HL-60 (cell line): ENCODE data around the gene ZFP62.
A peak's percentile ranks its signal among the peaks of the same experiment; 100 is the strongest.

Source experiments
- DNase-seq, 2 experiments: peaks; one replicate each; pipeline ENCODE4 v3.0.0-alpha.2; 2010 to 2020; ENCODE audit warnings: low read depth in 1 of 2, low spot score in 1 of 2
- H3K27ac ChIP-seq: fragments of 250-450 bp; sonication (Bioruptor Pico); replicated peaks from 2 replicates; pipeline ENCODE4 v1.5.1; 2020; ENCODE audit warnings: mild to moderate bottlenecking, moderate library complexity
- H3K27me3 ChIP-seq: fragments of 250-450 bp; sonication (Bioruptor Pico); 2 replicates; pipeline ENCODE4 v1.5.1; 2021; ENCODE audit warnings: mild to moderate bottlenecking, moderate library complexity; ENCODE audit not compliant: insufficient read depth, poor library complexity, severe bottlenecking
- H3K4me3 ChIP-seq: replicated peaks from 2 replicates; pipeline ENCODE4 v1.5.1; 2011; ENCODE audit warnings: mild to moderate bottlenecking, control low read depth, low read length; ENCODE audit not compliant: insufficient read depth
- GABPA ChIP-seq: IDR thresholded peaks from 2 replicates; pipeline ENCODE4 v1.6.1; 2012; ENCODE audit warnings: low read depth
- POLR2AphosphoS5 ChIP-seq: IDR thresholded peaks from 2 replicates; pipeline ENCODE4 v1.6.1; 2012; ENCODE audit warnings: low read depth
- SPI1 ChIP-seq: IDR thresholded peaks from 2 replicates; pipeline ENCODE4 v1.6.1; 2012; ENCODE audit warnings: low read depth, mild to moderate bottlenecking, borderline replicate concordance
- TF ChIP-seq, protein P1 (sequence below): IDR thresholded peaks from 2 replicates; pipeline ENCODE4 v1.6.1; 2012; ENCODE audit warnings: low read depth; ENCODE audit not compliant: insufficient replicate concordance
- TF ChIP-seq, protein P2 (sequence below): IDR thresholded peaks from one replicate; pipeline ENCODE4 v1.5.1; 2011; ENCODE audit warnings: low read length, control low read depth, inconsistent platforms; ENCODE audit not compliant: insufficient read depth

ZFP62 gene

DNA sequence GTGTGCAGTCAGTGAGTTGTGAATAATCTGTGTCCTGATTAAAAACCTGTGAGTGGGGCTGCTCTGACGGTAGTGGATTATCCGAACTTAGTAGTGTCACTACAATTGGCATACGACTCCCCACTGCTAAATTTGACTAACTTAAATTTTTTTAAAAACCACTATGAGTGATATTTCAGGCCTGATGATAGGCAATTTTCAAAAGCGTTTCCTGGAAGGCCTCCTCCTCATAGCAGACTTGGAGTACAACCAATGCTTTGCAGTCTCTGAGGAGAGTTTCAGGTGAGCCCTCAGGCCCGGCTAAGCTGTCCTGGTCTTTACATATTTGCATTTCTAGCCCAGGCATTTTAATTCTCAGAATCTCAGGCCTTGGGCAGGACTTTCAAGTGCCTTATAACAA is 48.7 kb upstream of the ZFP62 start:
- H3K27me3 ChIP-seq = no peaks in the 10 kb centered on the region
- H3K4me3 ChIP-seq = no peak overlapping the region
- no peak for DNase-seq
- peak overlapping the region; percentile 38 for H3K27ac ChIP-seq
- TF ChIP-seq, protein P1, sequence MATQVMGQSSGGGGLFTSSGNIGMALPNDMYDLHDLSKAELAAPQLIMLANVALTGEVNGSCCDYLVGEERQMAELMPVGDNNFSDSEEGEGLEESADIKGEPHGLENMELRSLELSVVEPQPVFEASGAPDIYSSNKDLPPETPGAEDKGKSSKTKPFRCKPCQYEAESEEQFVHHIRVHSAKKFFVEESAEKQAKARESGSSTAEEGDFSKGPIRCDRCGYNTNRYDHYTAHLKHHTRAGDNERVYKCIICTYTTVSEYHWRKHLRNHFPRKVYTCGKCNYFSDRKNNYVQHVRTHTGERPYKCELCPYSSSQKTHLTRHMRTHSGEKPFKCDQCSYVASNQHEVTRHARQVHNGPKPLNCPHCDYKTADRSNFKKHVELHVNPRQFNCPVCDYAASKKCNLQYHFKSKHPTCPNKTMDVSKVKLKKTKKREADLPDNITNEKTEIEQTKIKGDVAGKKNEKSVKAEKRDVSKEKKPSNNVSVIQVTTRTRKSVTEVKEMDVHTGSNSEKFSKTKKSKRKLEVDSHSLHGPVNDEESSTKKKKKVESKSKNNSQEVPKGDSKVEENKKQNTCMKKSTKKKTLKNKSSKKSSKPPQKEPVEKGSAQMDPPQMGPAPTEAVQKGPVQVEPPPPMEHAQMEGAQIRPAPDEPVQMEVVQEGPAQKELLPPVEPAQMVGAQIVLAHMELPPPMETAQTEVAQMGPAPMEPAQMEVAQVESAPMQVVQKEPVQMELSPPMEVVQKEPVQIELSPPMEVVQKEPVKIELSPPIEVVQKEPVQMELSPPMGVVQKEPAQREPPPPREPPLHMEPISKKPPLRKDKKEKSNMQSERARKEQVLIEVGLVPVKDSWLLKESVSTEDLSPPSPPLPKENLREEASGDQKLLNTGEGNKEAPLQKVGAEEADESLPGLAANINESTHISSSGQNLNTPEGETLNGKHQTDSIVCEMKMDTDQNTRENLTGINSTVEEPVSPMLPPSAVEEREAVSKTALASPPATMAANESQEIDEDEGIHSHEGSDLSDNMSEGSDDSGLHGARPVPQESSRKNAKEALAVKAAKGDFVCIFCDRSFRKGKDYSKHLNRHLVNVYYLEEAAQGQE = no peak
- TF ChIP-seq SPI1 = no peak
- no peak for TF ChIP-seq POLR2AphosphoS5
- no peak for TF ChIP-seq GABPA
- TF ChIP-seq, protein P2, sequence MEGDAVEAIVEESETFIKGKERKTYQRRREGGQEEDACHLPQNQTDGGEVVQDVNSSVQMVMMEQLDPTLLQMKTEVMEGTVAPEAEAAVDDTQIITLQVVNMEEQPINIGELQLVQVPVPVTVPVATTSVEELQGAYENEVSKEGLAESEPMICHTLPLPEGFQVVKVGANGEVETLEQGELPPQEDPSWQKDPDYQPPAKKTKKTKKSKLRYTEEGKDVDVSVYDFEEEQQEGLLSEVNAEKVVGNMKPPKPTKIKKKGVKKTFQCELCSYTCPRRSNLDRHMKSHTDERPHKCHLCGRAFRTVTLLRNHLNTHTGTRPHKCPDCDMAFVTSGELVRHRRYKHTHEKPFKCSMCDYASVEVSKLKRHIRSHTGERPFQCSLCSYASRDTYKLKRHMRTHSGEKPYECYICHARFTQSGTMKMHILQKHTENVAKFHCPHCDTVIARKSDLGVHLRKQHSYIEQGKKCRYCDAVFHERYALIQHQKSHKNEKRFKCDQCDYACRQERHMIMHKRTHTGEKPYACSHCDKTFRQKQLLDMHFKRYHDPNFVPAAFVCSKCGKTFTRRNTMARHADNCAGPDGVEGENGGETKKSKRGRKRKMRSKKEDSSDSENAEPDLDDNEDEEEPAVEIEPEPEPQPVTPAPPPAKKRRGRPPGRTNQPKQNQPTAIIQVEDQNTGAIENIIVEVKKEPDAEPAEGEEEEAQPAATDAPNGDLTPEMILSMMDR = no peak

DNA sequence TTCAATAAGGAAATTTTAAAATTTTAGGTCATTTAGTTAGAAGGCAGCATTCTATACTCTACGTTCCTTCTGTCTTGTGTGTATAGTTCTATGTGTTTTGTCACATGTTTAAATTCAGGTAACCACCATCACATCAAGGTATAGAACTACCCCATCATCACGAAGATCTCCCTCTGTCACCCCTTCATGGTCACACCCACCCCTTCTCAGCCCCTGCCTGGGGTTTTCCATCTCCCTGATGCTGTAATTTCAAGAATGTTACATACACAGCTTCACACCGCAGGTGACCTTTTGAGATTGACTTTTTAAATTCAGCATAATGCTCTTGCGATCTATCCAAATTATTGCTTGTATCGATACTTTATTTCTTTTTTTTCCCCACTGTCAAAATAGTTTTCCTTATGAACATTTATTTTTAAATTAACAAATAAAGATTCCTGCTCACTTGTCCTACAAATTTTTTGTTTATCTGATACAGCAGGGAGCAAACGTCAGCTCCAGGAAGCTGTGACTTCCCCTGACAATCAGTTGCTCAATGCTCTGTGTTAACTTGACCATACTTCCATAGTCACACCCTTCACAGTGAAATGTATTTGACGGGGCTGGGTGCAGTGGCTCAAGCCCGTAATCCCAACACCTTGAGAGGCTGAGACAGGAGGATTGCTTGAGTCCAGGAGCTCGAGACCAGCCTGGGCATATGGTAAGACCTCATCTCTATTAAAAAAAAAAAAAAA is 48.1 kb upstream of the ZFP62 start:
- peak; percentile 15 to 64 for DNase-seq
- Histone ChIP-seq H3K4me3 (no peak overlapping the region), H3K27ac (peak overlapping the region; percentile 24), H3K27me3 (no peaks in the 10 kb centered on the region)
- TF ChIP-seq SPI1 = peak; percentile 45; the same call in 1 of the 2 replicates
- TF ChIP-seq, protein P2 = no peak

DNA sequence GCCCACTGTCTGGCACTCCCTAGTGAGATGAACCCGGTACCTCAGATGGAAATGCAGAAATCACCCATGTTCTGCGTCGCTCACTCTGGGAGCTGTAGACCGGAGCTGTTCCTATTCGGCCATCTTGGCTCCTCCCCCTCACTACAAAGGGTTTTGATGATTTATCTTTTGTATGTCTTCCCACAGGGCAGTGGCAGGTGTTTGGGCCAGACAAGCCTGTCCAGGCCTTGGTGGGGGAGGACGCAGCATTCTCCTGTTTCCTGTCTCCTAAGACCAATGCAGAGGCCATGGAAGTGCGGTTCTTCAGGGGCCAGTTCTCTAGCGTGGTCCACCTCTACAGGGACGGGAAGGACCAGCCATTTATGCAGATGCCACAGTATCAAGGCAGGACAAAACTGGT is 47.3 kb upstream of the ZFP62 start:
- H3K27me3 ChIP-seq = no peaks in the 10 kb centered on the region
- no peak overlapping the region for H3K4me3 ChIP-seq
- TF ChIP-seq, protein P2 = no peak
- TF ChIP-seq, protein P1 = no peak
- TF ChIP-seq POLR2AphosphoS5 = no peak
- no peak for TF ChIP-seq SPI1
- no peak for TF ChIP-seq GABPA
- no peak for DNase-seq
- no peak overlapping the region for H3K27ac ChIP-seq
